K562 (cell line): ENCODE data around the gene PNKD. TPM values are rescaled to one million over a fixed set of nuclear protein-coding genes. Genes with fewer than 3 reads are reported as not detected.

ENCODE experiments used
- ATAC-seq: fragments of 200-7000 bp; cut with Tn5 transposase; 3 replicates; pipeline ENCODE4 v1.9.1; 2020; ENCODE audit warnings: moderate library complexity
- BruUV-seq: library from RNA; stranded (reverse); fragments of 400-500 nt; replicated peaks from 2 replicates; lab custom pipeline; 2021; lab: Mats Ljungman, UMichigan
- CTCF ChIA-PET: fragments of 300-600 bp; formaldehyde crosslinking; extraction: SDS; loops from one replicate; lab custom pipeline; 2021; ENCODE audit warnings: low intra/inter-chr PET ratio; lab: Yijun Ruan, JAX
- POLR2A ChIA-PET: fragments of 300-600, 350-650 bp; sonication (Branson Sonifier 250); formaldehyde crosslinking; extraction: SDS; loops from one replicate; lab custom pipeline; 2021; ENCODE audit warnings: antibody characterized with exemption, inconsistent platforms; lab: Yijun Ruan, JAX
- DNase-seq, 4 experiments: peaks; one replicate each; pipeline versions ENCODE4 v3.0.0 to v3.0.0-alpha.2; 2011 to 2018; ENCODE audit warnings: low spot score in 3 of 4, mixed read lengths in 3 of 4; ENCODE audit errors: extremely low read depth in 1 of 4
- FAIRE-seq: peaks from 2 replicates; lab custom pipeline; 2011; peaks lifted over from hg19 to GRCh38; lab: Jason Lieb, UNC
- H2AFZ ChIP-seq: 2 replicates; pipeline ENCODE4 v1.6.0; 2011; ENCODE audit warnings: low read depth, low read length, control low read depth, inconsistent platforms
- H3K27ac ChIP-seq: fragments of 200-600 bp; 3 replicates; pipeline ENCODE4 v1.8.0; 2011; ENCODE audit warnings: low read depth, mild to moderate bottlenecking, control low read depth, inconsistent platforms, low read length, moderate library complexity, mixed read lengths; ENCODE audit errors: extremely low read depth
- H3K27me3 ChIP-seq, 2 experiments: fragments of 300-600 bp in 1 of 2; 2 replicates in 1 of 2; 3 replicates in 1 of 2; pipeline versions ENCODE4 v1.6.0 to v1.8.0; 2011; ENCODE audit warnings: inconsistent platforms in 2 of 2, low read length in 2 of 2, mild to moderate bottlenecking in 1 of 2, mixed read lengths in 1 of 2, moderate library complexity in 1 of 2; ENCODE audit not compliant: control insufficient read depth in 2 of 2, insufficient read depth in 2 of 2
- H3K36me3 ChIP-seq: fragments of 300-600 bp; 3 replicates; pipeline ENCODE4 v1.8.0; 2011; ENCODE audit warnings: mild to moderate bottlenecking, low read length, inconsistent platforms; ENCODE audit not compliant: control insufficient read depth, insufficient read depth
- H3K4me1 ChIP-seq, 2 experiments: fragments of 200-600 bp in 1 of 2; replicated peaks in 1 of 2; 2 replicates in 1 of 2; 3 replicates in 1 of 2; pipeline versions ENCODE4 v1.5.1 to v1.8.0; 2011; ENCODE audit warnings: inconsistent platforms in 2 of 2, low read length in 2 of 2, mild to moderate bottlenecking in 1 of 2, mixed read lengths in 1 of 2, moderate library complexity in 1 of 2; ENCODE audit not compliant: control insufficient read depth in 2 of 2, insufficient read depth in 2 of 2
- H3K4me2 ChIP-seq: 2 replicates; pipeline ENCODE4 v1.6.1; 2011; ENCODE audit warnings: low read length, control low read depth, inconsistent platforms, mixed read lengths; ENCODE audit not compliant: insufficient read depth
- H3K4me3 ChIP-seq: fragments of 200-600 bp; sonication (generic), shearing (Covaris generic); 2 replicates; pipeline ENCODE4 v1.5.1; 2016; ENCODE audit warnings: control low read depth, inconsistent platforms
- H3K79me2 ChIP-seq: fragments of 200-600 bp; 3 replicates; pipeline ENCODE4 v1.8.0; 2011; ENCODE audit warnings: low read length, inconsistent platforms; ENCODE audit not compliant: control insufficient read depth, insufficient read depth
- H3K9ac ChIP-seq, 2 experiments: 2 replicates each; pipeline versions ENCODE4 v1.6.0 to v1.6.1; 2011; ENCODE audit warnings: low read depth in 2 of 2, low read length in 2 of 2, control low read depth in 1 of 2, inconsistent platforms in 1 of 2, mild to moderate bottlenecking in 1 of 2, mixed read lengths in 1 of 2; ENCODE audit not compliant: insufficient read depth in 1 of 2
- H3K9me1 ChIP-seq: one replicate; pipeline ENCODE4 v1.6.0; 2011; ENCODE audit warnings: inconsistent platforms, mild to moderate bottlenecking, low read length, moderate library complexity; ENCODE audit not compliant: control insufficient read depth, insufficient read depth
- H3K9me3 ChIP-seq: replicated peaks from 2 replicates; pipeline ENCODE4 v1.5.1; 2011; ENCODE audit warnings: low read depth, low read length, inconsistent platforms; ENCODE audit not compliant: control insufficient read depth, insufficient read depth
- H4K20me1 ChIP-seq: replicated peaks from 2 replicates; pipeline ENCODE4 v1.6.1; 2011; ENCODE audit warnings: low read length, inconsistent platforms, mixed read lengths; ENCODE audit not compliant: control insufficient read depth, insufficient read depth
- C11orf30 ChIP-seq: fragments of 450-650 bp; IDR thresholded peaks from 2 replicates; pipeline ENCODE4 v1.6.1; 2016; ENCODE audit warnings: low read depth, mild to moderate bottlenecking
- MCM3 ChIP-seq: fragments of 450-650 bp; IDR thresholded peaks from 2 replicates; pipeline ENCODE4 v1.6.1; 2016
- TRIM24 ChIP-seq, 2 experiments: fragments of 450-650 bp; IDR thresholded peaks; 2 replicates each; pipeline ENCODE4 v1.6.1; 2016
- ZNF318 ChIP-seq, 2 experiments: fragments of 450-650 bp; IDR thresholded peaks; 2 replicates each; pipeline ENCODE4 v1.6.1; 2016; ENCODE audit warnings: mild to moderate bottlenecking in 2 of 2, borderline replicate concordance in 1 of 2, low read depth in 1 of 2, moderate library complexity in 1 of 2
- ZNF436 ChIP-seq: fragments of 250-450, 450-650 bp; sonication (Bioruptor Pico); formaldehyde crosslinking; IDR thresholded peaks from 2 replicates; pipeline ENCODE4 v1.7.0; 2020; ENCODE audit warnings: mild to moderate bottlenecking
- ZNF764 ChIP-seq: fragments of 250-450 bp; sonication (Bioruptor Pico); IDR thresholded peaks from 2 replicates; pipeline ENCODE4 v1.4.0; 2020; ENCODE audit warnings: low read depth, mild to moderate bottlenecking, moderate library complexity
- WGBS: fragments of 100-300 bp; shearing (Covaris generic); methylation state at CpG from one replicate; pipeline ENCODE4 v1.1.6; 2016; ENCODE audit warnings: low coverage, mixed read lengths; ENCODE audit not compliant: insufficient coverage; ENCODE audit errors: missing lambda C conversion rate; 5-methylcytosine and 5-hydroxymethylcytosine counted together
- in situ Hi-C: fragments of 300-500 bp; cut with MboI; formaldehyde crosslinking; loops from 4 replicates; pipeline ENCODE4 v1.15.0; 2018; ENCODE audit warnings: inconsistent platforms, mixed read lengths
- intact Hi-C: fragments of 100-400 bp; cut with micrococcal nuclease; formaldehyde crosslinking; loops from 2 replicates; pipeline ENCODE4 v1.14.2; 2022
- polyA plus RNA-seq, 8 experiments: library from polyadenylated mRNA; depleted of rRNA in 4 of 8; stranded (reverse) in 5 of 8; unstranded in 3 of 8; fragments of >200 nt; fragmentation: Nextera tagmentation in 2 of 8; fragmentation: Illumina TruSeq in 1 of 8; extraction: Ambion mirVana in 2 of 8; extraction: Trizol in 1 of 8; gene quantifications; 2 replicates each; pipeline versions ENCODE4 v1.2.1 to v1.2.3, GENCODE V29; 2011 to 2014; ENCODE audit warnings: inconsistent platforms in 1 of 8, missing spikeins in 1 of 8
- total RNA-seq, 7 experiments: library from RNA; depleted of rRNA in 6 of 7; stranded (reverse); fragments of >200 nt in 6 of 7; fragmentation: Illumina TruSeq in 2 of 7; extraction: Trizol in 2 of 7; gene quantifications; 2 replicates each; pipeline versions ENCODE4 v1.2.1 to v1.2.3, GENCODE V29; 2011 to 2021; ENCODE audit warnings: low replicate concordance in 1 of 7

The PNKD gene
- total and polyA plus RNA-seq, 9 of the 15 experiments (the other 6 are each of a cell fraction or from before 2014, with no cell fraction given) = 26.0 to 105 (median 60.1) TPM

DNA sequence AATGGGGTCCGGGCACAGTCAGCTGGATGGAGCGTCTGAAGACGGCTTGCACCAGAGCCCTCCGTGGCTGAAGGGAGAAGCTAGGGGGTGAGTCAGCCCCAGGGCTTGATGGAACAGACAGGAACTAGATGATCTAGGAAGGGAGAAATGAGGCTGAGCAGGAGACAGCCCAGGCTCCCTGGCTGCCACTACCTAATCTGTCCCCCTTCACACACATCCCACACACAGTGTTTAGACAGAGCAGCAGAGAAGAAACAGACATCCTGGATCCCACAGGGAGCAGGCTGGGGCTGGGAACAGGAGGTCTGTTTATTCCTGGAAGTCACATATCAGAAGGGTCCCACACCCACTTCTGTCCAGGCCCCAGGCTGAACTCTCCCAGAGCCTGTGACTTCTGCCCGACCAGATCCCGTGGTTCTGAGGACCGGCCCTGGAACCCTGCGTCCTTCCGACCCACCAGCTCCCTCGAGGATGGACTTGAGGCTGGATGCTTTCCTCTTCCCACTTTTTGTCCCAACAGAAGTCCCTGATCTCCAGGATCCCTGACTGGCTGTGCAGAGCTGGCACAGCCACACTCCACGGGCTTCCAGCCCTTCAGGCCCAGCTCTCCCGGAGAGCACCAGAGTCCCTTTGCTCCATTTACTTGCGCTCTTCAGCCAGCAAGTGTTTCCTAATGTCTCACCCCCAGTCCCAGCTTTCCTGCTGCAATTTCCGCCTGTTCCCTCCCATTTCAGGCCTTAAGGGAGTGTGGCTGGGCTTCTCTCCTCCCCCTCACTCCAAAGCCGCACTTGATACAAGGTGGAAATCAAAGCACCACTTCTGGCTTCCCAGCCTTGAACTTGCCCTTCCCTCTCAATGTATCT is 11.0 kb upstream of the PNKD start:
- POLR2A ChIA-PET = interaction anchor here (0.6 to 0.9 kb wide), 3 partner anchors 11 to 530 kb away, joined by 3 read pairs; partner anchors contain the start of gene AAMP

DNA sequence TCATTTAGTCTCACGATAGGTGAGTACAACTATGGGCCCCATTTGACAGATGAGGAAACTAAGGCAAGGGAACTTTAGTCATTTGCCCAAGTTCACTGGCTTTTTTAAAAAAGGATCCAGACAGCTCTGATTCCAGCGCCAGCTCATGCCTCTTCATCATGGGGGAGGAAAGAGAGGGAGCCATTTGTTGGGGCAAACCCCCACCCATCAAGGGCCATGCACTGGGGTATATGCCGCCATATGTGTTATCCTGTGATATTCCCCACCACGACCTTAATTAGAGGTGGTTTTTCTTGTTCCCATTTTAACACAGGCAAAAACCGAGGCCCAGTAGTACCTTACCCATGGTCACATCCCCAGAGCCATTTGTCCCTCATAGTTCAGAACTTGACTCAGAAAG is 10.2 kb upstream of the PNKD start:
- ATAC-seq = no peak
- no peak for FAIRE-seq
- DNase-seq = no peak
- intact Hi-C loops (no loop called here), in situ Hi-C loops (no loop called here)
- no TSS peak for BruUV-seq
- Histone ChIP-seq H3K27ac (no peak overlapping the region), H3K4me3 (no peak overlapping the region), H3K4me2 (no peak overlapping the region), H3K9ac (no peak overlapping the region), H3K27me3 (no peaks in the 10 kb centered on the region), H2AFZ (no peak overlapping the region), H3K9me3 (no peaks in the 10 kb centered on the region), H3K4me1 (peaks cover 3 to 13% of the 10 kb centered on the region in 2 experiments; a peak in 4 of 5 replicates), H3K36me3 (peaks cover 18% of the 10 kb centered on the region; the same call in 1 of the 3 replicates), H4K20me1 (no peaks in the 10 kb centered on the region), H3K9me1 (no peaks in the 10 kb centered on the region), H3K79me2 (no peaks in the 10 kb centered on the region)
- ChIA-PET CTCF (no interaction called here), POLR2A (interaction anchor here (0.9 to 1.5 kb wide), 2 partner anchors 10 to 16 kb away, joined by 3 to 5 read pairs; partner anchors contain the start of genes AAMP and PNKD)
- WGBS = 39% methylated on average over 4 of the region's 5 CpGs
- TF ChIP-seq C11orf30 (no peak), TRIM24 (IDR thresholded peaks at IDR 0.05) (no peak), ZNF318 (IDR thresholded peaks at IDR 0.05; ENCODE audit: borderline replicate concordance in 1 of 2, low read depth in 1 of 2) (no peak), MCM3 (no peak), ZNF436 (CRISPR knock-in tag) (no peak)

More for the DNA sequence above, 11.0 kb upstream of the PNKD start:
- intact Hi-C loops (loop anchor here (5.0 kb wide), 1 partner anchor 92 kb away; the partner anchor contains the start of gene CXCR1), in situ Hi-C loops (loop anchor here (5.0 kb wide), 1 partner anchor 92 kb away; the partner anchor contains the start of gene CXCR1)
- Histone ChIP-seq H3K4me3 (no peak overlapping the region), H3K9me3 (no peaks in the 10 kb centered on the region), H3K27me3 (no peaks in the 10 kb centered on the region), H3K4me2 (no peak overlapping the region), H3K4me1 (peaks cover 3 to 13% of the 10 kb centered on the region in 2 experiments; a peak in 4 of 5 replicates), H2AFZ (no peak overlapping the region), H3K79me2 (no peaks in the 10 kb centered on the region), H3K9ac (0 out of 4 replicates have a peak overlapping the region, but pooled peaks of 1 of the 2 experiments have one; percentile 60), H3K36me3 (peaks cover 15% of the 10 kb centered on the region; the same call in 1 of the 3 replicates), H4K20me1 (no peaks in the 10 kb centered on the region), H3K27ac (no peak overlapping the region), H3K9me1 (no peaks in the 10 kb centered on the region)
- TF ChIP-seq ZNF764 (CRISPR knock-in tag) = no peak
- WGBS = 52% methylated on average over 7 of the region's 15 CpGs
- DNase-seq = no peak
- CTCF ChIA-PET = no interaction called here
- no TSS peak for BruUV-seq
- FAIRE-seq = no peak
- peak; percentile 11; the same call in 1 of the 3 replicates for ATAC-seq
